Stimulated activated CD4-positive, alpha-beta T cell treated with anti-CD3 and anti-CD28 coated beads, Interleukin-4, amount 100 ng/mL, for 1 hour (primary cell): ENCODE results near the gene NT5M.
A peak's percentile ranks its signal among the peaks of the same experiment; 100 is the strongest.
"Not testable (repeated sequence)": the region's sequence is repeated elsewhere in the genome, so short reads cannot be mapped to it uniquely, and the experiment has no call there.

Experiments used
- DNase-seq: peaks from one replicate; pipeline ENCODE4 v3.0.0-alpha.2; 2020

Gene NT5M

DNA sequence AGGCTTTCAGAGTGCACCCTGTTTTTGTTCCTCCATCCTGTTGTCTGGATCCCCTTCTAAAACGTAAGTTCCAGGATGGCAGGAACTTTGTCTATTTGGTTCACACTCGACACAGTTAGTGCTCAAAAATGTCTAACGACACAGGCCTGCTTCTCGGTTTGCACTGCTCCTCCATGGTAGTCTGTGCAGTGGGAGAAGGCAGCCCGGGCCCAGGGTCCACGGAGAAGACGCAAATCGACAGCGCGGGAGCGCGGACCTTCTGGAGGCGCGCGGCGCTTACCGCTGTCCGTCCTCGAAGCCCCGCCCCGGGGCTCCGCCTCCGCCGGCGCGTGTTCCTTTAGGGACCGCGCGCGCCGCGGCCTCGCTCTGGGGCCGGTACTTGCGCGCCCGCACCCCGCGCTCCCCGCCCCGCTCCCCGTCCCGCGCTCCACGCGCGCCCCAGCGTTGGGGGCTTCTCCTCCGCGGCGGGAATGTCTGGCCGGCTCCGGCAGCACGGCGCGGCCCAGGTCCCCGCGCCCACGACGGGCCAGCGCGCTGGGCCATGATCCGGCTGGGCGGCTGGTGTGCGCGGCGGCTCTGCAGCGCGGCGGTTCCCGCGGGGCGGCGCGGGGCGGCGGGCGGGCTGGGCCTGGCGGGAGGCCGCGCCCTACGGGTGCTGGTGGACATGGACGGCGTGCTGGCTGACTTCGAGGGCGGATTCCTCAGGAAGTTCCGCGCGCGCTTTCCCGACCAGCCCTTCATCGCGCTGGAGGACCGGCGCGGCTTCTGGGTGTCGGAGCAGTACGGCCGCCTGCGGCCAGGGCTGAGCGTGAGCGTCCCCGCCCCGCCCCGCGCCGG lies at the start of gene NT5M:
TSS of gene NT5M (plus strand) at position 364 of the 837 bp plus-strand sequence. CDS start at position 542, 178 bp downstream.
- DNase-seq: peak; percentile 74

DNA sequence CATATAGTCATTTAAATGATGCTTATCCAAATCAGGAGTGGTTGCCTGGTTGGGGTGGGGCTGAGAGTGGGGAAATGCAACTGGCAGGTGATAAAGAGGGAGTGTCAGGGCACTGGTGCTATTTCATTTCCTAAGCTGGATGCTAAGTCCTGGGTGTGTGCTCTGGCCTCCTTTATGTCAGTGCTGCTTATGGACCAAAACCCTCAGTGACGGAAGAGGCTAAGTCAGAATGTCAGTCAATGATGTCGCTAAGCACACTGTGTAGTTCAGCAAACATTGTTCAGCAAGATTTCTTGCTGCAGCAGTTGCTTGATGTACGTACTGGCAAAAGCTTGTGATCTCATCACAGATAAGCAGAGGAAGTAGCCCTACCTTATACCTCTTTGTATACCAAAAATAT lies 49.8 kb upstream of the NT5M start:
- no peak for DNase-seq

- no peak for DNase-seq
These were observed 49.1 kb upstream of the NT5M start for GRCh38 chr17:17254036-17254435.

DNA sequence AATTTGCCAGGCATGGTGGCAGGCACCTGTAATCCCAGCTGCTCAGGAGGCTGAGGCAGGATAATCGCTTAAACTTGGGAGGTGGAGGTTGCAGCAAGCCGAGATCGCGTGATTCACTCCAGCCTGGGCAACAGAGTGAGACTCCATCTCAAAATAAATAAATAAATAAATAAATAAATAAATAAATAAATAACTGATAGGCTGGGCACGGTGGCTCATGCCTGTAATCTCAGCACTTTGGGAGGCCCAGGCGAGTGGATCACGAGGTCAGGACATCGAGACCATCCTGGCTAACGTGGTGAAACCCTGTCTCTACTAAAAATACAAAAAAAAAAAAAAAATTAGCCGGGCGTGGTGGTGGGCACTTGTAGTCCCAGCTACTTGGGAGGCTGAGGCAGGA lies 47.5 kb upstream of the NT5M start:
- not testable (repeated sequence) for DNase-seq

DNA sequence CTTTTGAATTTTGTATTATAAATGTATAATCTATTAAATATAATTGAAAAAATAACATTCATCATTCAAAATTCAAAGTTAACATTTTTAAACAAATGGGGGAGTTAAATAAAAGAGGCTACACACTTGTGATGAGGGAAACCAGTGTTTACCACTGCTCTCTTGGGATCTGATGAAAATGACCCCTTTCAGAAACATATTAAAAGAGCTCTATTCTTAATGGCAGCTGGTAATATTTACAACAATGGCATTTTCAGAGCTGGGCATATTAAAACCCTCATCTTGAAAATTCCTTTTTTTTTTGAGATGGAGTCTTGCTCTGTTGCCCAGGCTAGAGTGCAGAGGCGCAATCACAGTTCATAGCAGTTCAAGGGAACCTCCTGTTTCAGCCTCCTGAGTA lies 46.9 kb upstream of the NT5M start:
- DNase-seq: no peak

GRCh38 chr17:17258011-17258410 lies 45.2 kb upstream of the NT5M start:
- DNase-seq: no peak

DNA sequence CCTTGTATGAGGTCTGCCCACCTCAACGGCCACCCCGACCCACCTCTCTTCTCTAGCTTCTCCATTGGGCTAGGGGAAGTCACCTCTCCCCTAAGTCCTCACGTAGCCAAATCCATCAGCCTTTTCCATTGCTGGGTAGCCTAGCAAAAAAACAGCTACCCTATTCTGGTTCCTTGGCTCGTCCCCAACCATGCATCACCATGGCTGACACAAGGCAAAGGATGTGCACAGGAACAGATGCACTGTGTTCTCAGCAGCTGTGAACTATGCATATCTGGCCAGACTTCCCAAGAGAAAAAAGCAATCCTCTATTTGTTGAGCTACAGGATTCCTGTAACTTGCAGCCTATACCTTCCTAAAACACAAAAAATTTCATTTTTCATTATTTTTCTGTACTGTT lies 44.2 kb upstream of the NT5M start:
- DNase-seq: no peak

GRCh38 chr17:17264430-17264829 lies 38.7 kb upstream of the NT5M start:
- no peak for DNase-seq

- peak; percentile 22 for DNase-seq
These were observed 33.0 kb upstream of the NT5M start for GRCh38 chr17:17269926-17270773.

GRCh38 chr17:17275971-17276370 lies 27.2 kb upstream of the NT5M start:
- no peak for DNase-seq

DNA sequence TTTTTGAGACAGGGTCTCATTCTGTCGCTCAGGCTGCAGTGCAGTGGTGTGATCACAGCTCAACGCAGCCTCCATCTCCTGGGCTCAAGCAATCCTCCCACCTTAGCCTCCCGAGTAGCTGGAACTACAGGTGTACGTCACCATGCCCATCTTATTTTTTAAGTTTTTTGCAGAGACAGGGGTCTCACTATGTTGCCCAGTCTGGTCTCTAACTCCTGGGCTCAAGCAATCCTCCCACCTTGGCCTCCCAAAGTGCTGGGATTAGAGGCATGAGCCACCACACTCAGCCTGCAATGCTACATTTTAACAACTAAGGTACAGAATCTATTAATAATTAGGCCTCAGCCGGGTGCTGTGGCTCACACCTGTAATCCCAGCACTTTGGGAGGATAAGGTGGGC lies 25.7 kb upstream of the NT5M start:
- not testable (repeated sequence) for DNase-seq

GRCh38 chr17:17279316-17279715 lies 23.9 kb upstream of the NT5M start:
- no peak for DNase-seq

DNA sequence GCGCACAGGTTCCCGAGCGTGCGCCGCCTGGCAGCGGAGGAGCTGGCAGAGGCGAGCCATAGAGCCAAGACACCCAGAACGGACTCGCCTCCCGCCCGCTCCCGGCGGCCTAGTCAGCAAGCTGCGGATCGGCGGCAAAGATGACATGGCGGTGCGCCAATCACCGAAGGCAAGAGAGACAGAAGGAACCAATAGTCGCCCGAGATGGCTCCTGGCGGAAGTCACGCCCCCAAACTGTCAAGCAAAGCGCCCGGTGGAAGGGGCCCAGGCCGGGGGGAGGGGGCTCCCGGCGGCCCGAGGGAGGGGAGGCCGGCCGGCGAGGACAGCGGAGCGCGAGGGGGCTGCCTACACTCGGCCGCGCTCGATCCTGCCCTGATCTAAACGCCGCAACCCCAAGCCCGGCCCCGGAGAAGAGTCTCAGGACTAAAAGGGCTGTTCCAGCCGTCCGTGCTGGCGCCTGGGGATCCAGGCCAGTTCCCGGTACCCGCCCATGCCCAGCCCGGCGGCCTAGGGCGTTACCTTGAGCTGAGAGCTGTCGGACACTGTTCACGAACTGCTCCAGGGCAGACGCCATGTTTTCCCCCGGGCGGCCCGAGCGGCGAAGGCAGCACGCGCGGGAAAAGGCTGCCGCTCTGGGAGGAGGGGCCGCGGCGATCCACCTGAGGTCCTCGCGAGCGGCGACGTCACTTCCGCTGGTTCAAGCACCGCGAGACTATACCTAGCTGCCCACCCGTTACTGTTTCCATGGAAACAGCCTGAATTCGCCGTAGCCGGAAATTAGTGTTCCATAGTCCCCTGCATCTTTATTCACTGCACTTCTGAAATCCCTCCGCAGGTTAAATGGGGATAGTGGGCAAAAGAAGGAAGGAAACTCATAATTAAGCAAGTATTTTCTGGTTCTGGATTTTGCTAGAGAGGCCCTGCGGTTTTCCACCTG lies 22.3 kb upstream of the NT5M start, which contains the start of gene COPS3:
TSS of gene COPS3 (minus strand) at position 634 of the 937 bp plus-strand sequence. CDS start at position 574, 60 bp downstream.
- DNase-seq: peak; percentile 97

- DNase-seq: no peak
These were observed 17.2 kb upstream of the NT5M start for GRCh38 chr17:17285951-17286350.

- no peak for DNase-seq
These were observed 14.1 kb upstream of the NT5M start for GRCh38 chr17:17289086-17289485.

DNA sequence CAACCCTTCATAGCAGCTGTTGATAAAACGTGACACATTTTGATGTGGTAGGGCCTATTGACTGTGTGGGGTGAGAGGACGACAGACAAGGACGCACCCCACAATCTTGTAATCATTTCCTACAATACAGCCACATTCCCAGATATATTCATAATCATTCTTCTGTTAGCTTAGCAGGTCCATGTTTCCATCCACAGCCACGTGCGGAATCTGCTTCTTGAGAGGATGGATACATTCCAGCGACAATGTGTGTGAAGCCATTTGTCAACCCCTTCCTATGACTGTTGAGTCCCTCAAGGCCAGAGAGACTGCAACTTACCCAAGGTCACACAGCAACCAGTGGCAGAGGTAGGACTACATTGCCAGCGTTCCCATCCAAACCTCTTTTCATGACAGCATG lies 13.5 kb upstream of the NT5M start:
- no peak for DNase-seq

- DNase-seq: no peak
These were observed 8.0 kb upstream of the NT5M start for GRCh38 chr17:17295141-17295540.

DNA sequence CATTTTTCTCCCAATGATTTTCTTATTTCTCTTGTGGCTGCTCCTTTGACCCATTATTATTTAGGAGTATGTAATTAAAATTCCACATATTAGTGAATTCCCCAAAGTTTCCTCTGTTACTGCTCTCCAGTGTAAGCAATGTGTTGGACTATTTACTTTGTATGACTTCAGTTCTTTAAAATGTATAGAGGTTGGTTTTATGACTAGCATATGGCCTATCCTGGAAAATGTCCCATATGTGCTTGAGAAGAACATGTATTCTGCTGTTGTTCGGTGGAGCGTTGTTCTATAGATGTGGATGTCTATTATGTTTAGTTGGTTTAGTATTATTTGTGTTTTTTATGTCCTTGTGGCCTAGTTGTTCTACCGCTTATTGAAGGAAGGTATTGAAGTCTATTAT lies 6.0 kb upstream of the NT5M start:
- DNase-seq: no peak

GRCh38 chr17:17298108-17298507 lies 5.1 kb upstream of the NT5M start:
- no peak for DNase-seq

DNA sequence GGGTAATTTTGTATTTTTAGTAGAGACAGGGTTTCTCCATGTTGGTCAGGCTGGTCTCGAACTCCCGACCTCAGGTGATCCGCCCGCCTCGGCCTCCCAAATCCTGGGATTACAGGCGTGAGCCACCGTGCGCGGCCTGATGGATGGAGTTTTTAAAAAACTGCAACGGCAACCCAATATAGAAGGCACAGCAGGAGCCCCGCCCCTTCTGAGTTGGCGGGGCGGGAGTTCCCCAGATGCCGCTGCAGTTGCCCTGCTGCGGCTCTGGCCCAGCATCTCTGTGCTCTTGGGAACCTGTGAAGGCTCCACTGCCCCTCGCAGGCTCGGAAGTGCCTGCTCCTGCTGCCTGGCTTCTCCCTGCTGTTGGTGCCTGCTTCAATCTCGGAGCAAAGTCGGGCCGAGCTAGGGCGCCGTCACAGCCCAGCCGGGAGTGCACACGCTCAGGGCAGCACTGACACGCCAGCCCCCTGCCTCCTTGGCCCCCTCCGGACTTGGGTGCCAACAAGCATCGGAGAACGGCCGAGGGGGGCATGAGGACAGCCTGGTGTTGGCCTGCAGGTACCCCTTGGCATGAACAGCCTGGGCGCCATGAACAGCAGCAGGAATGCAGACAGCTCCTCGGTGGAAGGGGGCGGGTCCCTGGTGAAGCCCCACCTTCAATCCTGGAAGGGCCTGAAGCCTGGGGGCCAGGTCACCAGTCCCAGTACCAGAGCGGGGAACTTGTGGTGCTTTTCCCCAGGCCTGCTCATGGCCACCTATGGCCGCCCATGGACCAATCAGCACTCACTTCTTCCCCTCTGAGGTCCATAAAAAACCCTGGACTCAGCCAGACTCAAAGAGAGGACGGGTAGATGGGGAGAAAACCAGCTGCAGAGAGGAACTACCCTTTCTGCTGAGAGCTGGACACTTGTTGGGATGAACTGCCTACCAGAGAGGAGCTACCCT lies 2.3 kb upstream of the NT5M start:
- peak; percentile 69 for DNase-seq

DNA sequence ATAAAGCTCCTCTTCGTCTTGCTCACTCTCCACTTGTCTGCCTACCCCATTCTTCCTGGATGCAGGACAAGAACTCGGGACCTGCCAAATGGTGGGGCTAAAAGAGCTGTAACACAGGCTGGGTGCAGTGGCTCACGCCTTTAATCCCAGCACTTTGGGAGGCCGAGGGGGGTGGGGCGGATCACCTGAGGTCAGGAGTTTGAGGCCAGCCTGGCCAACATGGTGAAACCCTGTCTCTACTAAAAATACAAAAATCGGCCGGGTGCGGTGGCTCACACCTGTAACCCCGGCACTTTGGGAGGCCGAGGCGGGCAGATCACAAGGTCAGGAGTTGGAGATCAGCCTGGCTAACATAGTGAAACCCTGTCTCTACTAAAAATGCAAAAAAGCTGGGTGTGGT lies 1.5 kb upstream of the NT5M start:
- DNase-seq: not testable (repeated sequence)
